ENCODE results near the gene ITPK1. TPM values are rescaled to one million over a fixed set of nuclear protein-coding genes. Genes with fewer than 3 reads are reported as not detected.
A peak's percentile ranks its signal among the peaks of the same experiment; 100 is the strongest.
"Not testable (repeated sequence)": the region's sequence is repeated elsewhere in the genome, so short reads cannot be mapped to it uniquely, and the experiment has no call there.

Gene ITPK1
- total RNA-seq, 1 donor from 2014 or later: 66.9 TPM

DNA sequence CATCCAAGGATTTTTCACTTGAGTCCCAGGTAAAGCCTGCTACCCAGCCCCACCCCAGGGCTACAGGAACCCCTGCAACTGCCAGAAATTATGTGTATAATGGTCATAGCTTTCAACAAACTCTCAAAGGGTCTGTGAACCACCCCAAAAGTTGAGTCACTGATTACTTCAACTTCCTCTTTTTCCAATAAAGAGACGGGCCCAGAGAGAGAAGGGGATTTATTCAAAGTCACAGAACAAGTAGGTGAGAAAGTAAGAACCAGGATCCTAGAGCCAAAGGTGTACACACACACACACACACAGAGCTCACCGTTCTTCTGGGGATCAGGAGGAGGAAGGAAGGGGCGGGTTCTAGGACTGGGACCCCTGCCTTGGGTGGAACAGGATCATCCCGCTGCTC, 4.8 kb upstream of the ITPK1 start:
- no peak for DNase-seq (ENCODE audit: low spot score)
- intact Hi-C loops (cut with micrococcal nuclease): no loop called here
- peaks cover 4% of the 10 kb centered on the region for H3K4me1 Mint-ChIP-seq (ENCODE audit: low read depth)
- H3K27ac Mint-ChIP-seq: no peak overlapping the region
- H3K27me3 Mint-ChIP-seq (ENCODE audit: low read depth): no peaks in the 10 kb centered on the region
- no peak overlapping the region for H3K4me3 Mint-ChIP-seq (ENCODE audit: low read depth)
- H3K9me3 Mint-ChIP-seq: no peaks in the 10 kb centered on the region
- no peaks in the 10 kb centered on the region for H3K36me3 Mint-ChIP-seq (ENCODE audit: low read depth)

DNA sequence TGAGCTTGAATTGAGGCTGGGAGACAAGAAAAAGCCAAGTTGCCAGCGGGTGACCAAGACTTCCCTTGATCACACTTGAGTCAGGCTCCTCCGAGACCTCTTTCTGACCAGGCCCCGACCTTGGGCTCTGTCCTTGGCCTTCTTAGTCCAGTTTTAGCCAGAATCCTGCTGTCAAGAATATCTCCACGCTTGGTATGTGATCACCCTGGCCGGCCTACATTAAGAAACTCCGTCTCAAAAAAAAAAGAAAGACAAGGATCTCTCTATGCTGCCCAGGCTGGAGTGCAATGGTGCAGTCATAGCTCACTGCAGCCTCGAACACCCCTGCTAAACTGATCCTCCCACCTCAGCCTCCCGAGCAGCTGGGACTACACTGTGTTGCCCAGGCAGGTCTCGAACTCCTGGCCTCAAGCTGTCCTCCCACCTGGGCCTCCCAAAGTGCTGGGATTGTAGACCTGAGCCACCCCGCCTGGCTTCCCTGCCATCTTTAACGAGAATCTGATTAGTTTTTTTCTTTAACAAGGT, 1.0 kb upstream of the ITPK1 start:
- Mint-ChIP-seq H3K27me3 (ENCODE audit: low read depth) (no peaks in the 10 kb centered on the region), H3K9me3 (no peaks in the 10 kb centered on the region), H3K27ac (peak overlapping the region; percentile 84), H3K4me3 (ENCODE audit: low read depth) (peak overlapping the region; percentile 80), H3K4me1 (ENCODE audit: low read depth) (peaks cover 23% of the 10 kb centered on the region), H3K36me3 (ENCODE audit: low read depth) (no peaks in the 10 kb centered on the region)
- DNase-seq (ENCODE audit: low spot score): no peak
- intact Hi-C loops (cut with micrococcal nuclease): loop anchor here (10.0 kb wide), 2 partner anchors 218 to 858 kb away; partner anchors contain the start of genes ASB2 and BTBD7

DNA sequence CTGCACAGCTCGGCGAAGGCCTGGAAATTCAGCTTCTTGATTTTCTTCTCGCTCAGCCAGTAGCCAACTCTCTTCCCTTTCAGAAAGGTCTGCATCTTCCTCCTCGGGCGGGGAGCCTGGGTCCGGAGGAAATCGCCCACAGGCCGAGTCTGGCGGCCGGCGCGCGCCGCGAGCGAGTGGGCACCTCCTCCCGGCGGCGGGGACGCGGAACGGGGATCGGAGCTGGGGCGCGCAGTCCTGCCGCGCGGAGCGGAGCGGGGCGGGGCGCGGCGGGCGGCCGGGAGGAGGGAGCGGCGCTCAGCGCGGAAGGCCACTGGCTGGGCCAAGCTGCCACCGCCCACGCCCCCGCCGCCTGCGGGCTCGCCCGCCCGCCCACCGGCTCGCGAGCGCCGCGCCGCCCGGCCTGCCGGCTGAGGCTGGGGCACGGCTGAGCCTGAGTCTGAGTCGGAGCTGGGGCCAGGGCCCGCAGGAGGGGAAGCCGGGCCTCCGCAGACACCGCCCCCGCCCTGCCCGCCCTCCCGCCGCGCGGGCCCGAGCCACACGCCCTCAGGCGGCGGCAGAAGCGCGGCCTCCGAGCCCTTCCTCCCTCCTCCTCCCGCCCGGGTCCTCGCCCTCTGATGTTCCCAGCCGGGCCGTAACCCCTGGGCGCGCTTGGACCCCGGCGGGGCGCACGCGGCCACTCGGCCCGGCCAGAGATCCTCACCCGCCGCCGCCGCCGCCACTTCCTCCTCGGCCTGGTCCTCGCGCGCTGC, 480 bp downstream of the ITPK1 start:
- Mint-ChIP-seq H3K4me3 (ENCODE audit: low read depth) (peak overlapping the region; percentile 89), H3K4me1 (ENCODE audit: low read depth) (peaks cover 23% of the 10 kb centered on the region), H3K27me3 (ENCODE audit: low read depth) (no peaks in the 10 kb centered on the region), H3K27ac (peak overlapping the region; percentile 72), H3K36me3 (ENCODE audit: low read depth) (no peaks in the 10 kb centered on the region), H3K9me3 (no peaks in the 10 kb centered on the region)
- DNase-seq (ENCODE audit: low spot score): peak; percentile 87
- intact Hi-C loops (cut with micrococcal nuclease): loop anchor here (2.0 to 10.0 kb wide), 3 partner anchors 70 to 860 kb away; partner anchors contain the start of genes ASB2, BTBD7, LYSET and MOAP1

DNA sequence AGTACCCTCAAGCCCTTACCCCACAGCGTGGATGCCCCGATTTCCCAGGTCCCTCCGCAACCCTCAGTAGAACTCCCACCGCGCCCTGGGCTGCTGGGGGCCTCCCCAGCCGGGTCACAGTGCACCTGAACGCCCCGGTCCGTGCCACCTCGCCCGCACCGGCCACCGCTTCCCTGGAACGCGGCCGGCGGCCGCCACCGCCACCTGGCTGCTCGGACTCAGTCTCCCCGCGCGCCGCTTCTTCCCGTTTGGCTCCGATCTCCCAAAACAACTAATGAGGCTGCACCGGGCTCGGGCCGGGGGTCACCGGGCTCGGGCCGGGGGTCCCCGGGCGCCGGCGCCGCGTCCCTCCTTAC, 1.0 kb downstream of the ITPK1 start:
- peak; percentile 14 for DNase-seq (ENCODE audit: low spot score)
- H3K27ac Mint-ChIP-seq: no peak overlapping the region
- H3K27me3 Mint-ChIP-seq (ENCODE audit: low read depth): no peaks in the 10 kb centered on the region
- intact Hi-C loops (cut with micrococcal nuclease): loop anchor here (2.0 to 10.0 kb wide), 3 partner anchors 70 to 860 kb away; partner anchors contain the start of genes ASB2, BTBD7, LYSET and MOAP1
- no peaks in the 10 kb centered on the region for H3K9me3 Mint-ChIP-seq
- H3K4me3 Mint-ChIP-seq (ENCODE audit: low read depth): peak overlapping the region; percentile 89
- peaks cover 29% of the 10 kb centered on the region for H3K4me1 Mint-ChIP-seq (ENCODE audit: low read depth)
- H3K36me3 Mint-ChIP-seq (ENCODE audit: low read depth): no peaks in the 10 kb centered on the region

DNA sequence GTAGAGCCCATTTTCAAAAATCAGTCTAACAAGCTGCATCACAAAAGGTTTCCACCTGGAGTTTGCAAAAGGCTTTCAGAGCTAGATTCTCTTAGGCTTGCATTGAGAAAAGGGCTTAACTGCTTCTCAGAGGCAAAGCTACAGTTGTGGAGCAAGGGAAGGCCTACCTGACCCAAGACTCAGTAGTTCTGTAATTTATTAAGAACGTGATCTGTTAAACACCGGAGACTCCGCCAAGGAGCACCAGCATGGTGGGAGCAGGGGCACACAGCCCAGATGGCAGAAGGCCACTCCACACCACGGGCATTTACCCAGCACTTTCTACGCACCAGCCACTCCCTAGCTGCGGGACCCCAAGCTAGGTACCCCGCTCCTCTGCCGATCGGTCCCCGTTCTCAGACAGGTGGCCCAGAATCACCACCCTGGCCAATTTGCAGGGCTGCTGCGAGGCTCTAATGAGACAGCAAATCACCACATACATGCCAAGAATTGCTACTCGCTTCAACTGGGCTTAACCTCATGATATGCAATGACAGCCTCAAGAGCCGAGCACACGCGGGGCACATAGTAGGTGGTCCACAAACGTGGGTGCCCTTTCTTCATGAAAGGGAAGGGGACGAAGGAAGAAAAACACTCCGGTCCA, 1.5 kb downstream of the ITPK1 start:
- H3K4me1 Mint-ChIP-seq (ENCODE audit: low read depth): peaks cover 31% of the 10 kb centered on the region
- intact Hi-C loops (cut with micrococcal nuclease): loop anchor here (2.0 to 10.0 kb wide), 3 partner anchors 71 to 861 kb away; partner anchors contain the start of genes ASB2, BTBD7, LYSET and MOAP1
- no peaks in the 10 kb centered on the region for H3K36me3 Mint-ChIP-seq (ENCODE audit: low read depth)
- H3K4me3 Mint-ChIP-seq (ENCODE audit: low read depth): peak overlapping the region; percentile 89
- no peaks in the 10 kb centered on the region for H3K27me3 Mint-ChIP-seq (ENCODE audit: low read depth)
- peak overlapping the region; percentile 35 for H3K27ac Mint-ChIP-seq
- DNase-seq (ENCODE audit: low spot score): no peak
- no peaks in the 10 kb centered on the region for H3K9me3 Mint-ChIP-seq

DNA sequence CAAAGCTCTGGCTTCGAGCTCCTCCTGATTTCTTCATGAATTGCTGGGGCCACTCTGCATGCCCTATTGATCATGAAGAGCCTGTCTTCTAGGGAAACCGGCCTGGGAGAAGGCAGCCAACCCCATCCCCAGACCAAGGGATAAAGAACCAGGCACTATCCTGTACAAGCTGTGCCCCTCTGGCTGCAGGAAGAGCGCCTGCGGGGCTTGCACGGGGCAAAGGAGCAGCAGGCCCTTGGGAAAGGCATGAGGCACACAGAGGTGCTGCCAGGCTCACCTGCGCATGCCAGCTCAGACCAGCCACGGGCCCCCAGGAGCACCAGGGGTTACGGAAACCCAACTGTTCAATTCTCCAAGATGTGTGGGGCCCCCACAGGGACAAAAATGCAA, 2.1 kb downstream of the ITPK1 start:
- Mint-ChIP-seq H3K27me3 (ENCODE audit: low read depth) (no peaks in the 10 kb centered on the region), H3K4me3 (ENCODE audit: low read depth) (peak overlapping the region; percentile 89), H3K4me1 (ENCODE audit: low read depth) (peaks cover 31% of the 10 kb centered on the region), H3K9me3 (no peaks in the 10 kb centered on the region), H3K36me3 (ENCODE audit: low read depth) (no peaks in the 10 kb centered on the region), H3K27ac (peak overlapping the region; percentile 88)
- no peak for DNase-seq (ENCODE audit: low spot score)
- intact Hi-C loops (cut with micrococcal nuclease): loop anchor here (1.0 to 10.0 kb wide), 6 partner anchors 10 to 861 kb away; partner anchors contain the start of genes ASB2, BTBD7, LYSET and MOAP1

DNA sequence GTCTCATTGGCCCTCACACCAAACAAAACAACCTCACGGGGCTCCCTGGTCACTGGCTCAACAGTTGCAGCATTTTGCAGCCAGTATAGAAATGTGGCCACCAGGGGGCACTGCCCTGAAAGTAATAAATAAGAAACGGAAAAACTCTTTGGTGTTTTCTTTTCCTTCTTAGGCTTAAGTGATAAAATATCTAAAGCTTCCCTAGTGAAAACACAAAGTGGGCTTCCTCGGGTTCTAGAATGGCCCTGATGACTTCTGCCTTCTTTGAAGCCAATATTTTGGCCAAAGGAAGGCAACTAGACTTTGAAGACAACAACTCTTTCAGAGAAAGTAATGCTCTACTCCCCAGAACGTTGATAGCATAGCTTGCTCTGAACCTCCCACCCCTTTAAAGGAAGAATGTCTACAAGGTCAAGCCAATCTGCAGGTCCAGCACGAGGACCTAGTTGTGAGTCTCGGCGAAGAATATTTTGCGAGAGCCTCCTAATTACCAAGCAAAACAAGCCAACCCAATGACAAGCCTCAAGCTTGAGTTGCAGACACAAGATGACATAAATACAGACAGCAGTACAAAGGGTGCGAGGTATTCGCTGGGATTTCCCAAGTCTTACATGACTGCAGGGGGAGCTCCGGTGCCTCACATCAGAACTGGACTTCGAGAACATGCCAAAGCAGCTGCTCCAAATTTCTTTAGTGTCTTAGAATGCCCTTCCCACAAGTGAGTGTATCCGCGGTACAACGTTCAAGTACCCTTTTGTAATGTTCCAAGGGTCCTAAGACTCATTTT, 2.6 kb downstream of the ITPK1 start:
- peak overlapping the region; percentile 89 for H3K4me3 Mint-ChIP-seq (ENCODE audit: low read depth)
- no peaks in the 10 kb centered on the region for H3K27me3 Mint-ChIP-seq (ENCODE audit: low read depth)
- H3K9me3 Mint-ChIP-seq: no peaks in the 10 kb centered on the region
- intact Hi-C loops (cut with micrococcal nuclease): loop anchor here (1.0 to 10.0 kb wide), 5 partner anchors 10 to 862 kb away; partner anchors contain the start of genes ASB2 and BTBD7
- H3K36me3 Mint-ChIP-seq (ENCODE audit: low read depth): no peaks in the 10 kb centered on the region
- peak; percentile 66 for DNase-seq (ENCODE audit: low spot score)
- peaks cover 31% of the 10 kb centered on the region for H3K4me1 Mint-ChIP-seq (ENCODE audit: low read depth)
- peak overlapping the region; percentile 88 for H3K27ac Mint-ChIP-seq

DNA sequence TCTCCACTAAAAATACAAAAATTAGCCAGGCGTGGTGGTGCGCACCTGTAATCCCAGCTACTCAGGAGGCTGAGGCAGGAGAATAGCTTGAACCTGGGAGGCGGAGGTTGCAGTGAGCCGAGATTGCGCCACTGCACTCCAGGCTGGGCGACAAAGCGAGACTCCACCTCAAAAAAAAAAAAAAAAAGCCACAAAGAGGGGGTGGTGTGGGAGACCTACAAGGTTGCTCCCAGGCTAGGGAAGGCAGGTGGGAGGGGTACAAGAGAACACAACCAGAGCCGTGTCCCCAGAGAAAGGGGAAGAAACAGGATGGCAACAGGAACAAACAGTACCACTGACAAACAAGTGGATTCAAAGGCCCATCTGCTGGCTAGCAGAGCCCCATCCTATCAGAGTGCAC, 4.2 kb downstream of the ITPK1 start:
- H3K9me3 Mint-ChIP-seq; H3K27ac Mint-ChIP-seq; H3K36me3 Mint-ChIP-seq (ENCODE audit: low read depth); DNase-seq (ENCODE audit: low spot score); H3K27me3 Mint-ChIP-seq (ENCODE audit: low read depth); H3K4me3 Mint-ChIP-seq (ENCODE audit: low read depth): not testable (repeated sequence)
- intact Hi-C loops (cut with micrococcal nuclease): loop anchor here (10.0 kb wide), 2 partner anchors 223 to 863 kb away; partner anchors contain the start of genes ASB2 and BTBD7
- H3K4me1 Mint-ChIP-seq (ENCODE audit: low read depth): peaks cover 32% of the 10 kb centered on the region

DNA sequence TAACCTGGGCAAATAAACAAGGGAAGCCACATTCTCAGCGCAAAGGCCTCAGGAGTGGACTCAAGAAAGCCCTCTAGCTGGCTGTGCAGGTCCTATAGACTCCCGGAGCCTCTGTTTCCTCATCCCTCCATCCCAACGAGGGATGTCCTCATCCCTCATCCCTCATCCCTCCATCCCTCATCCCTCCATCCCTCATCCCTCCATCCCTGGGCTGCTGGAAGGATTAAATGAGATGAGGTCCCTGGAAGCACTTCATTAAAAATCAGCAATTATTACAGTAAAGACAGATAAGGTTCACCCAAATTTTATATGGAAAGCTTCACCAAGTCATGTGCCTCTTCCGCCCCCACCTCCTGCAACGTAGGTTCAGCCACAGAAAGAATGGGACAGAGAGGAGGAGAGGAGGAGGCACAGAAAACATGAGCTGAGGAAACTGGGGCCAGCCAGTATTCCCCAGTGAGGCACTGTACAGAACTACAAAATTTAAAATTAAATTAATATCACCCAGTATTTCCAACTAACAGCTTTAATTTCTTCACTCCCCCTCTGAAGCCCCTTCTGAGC, 4.8 kb downstream of the ITPK1 start:
- H3K4me3 Mint-ChIP-seq (ENCODE audit: low read depth): no peak overlapping the region
- no peaks in the 10 kb centered on the region for H3K9me3 Mint-ChIP-seq
- no peak overlapping the region for H3K27ac Mint-ChIP-seq
- DNase-seq (ENCODE audit: low spot score): no peak
- H3K27me3 Mint-ChIP-seq (ENCODE audit: low read depth): no peaks in the 10 kb centered on the region
- H3K4me1 Mint-ChIP-seq (ENCODE audit: low read depth): peaks cover 31% of the 10 kb centered on the region
- peaks cover 3% of the 10 kb centered on the region for H3K36me3 Mint-ChIP-seq (ENCODE audit: low read depth)
- intact Hi-C loops (cut with micrococcal nuclease): loop anchor here (10.0 kb wide), 2 partner anchors 224 to 864 kb away; partner anchors contain the start of genes ASB2 and BTBD7

DNA sequence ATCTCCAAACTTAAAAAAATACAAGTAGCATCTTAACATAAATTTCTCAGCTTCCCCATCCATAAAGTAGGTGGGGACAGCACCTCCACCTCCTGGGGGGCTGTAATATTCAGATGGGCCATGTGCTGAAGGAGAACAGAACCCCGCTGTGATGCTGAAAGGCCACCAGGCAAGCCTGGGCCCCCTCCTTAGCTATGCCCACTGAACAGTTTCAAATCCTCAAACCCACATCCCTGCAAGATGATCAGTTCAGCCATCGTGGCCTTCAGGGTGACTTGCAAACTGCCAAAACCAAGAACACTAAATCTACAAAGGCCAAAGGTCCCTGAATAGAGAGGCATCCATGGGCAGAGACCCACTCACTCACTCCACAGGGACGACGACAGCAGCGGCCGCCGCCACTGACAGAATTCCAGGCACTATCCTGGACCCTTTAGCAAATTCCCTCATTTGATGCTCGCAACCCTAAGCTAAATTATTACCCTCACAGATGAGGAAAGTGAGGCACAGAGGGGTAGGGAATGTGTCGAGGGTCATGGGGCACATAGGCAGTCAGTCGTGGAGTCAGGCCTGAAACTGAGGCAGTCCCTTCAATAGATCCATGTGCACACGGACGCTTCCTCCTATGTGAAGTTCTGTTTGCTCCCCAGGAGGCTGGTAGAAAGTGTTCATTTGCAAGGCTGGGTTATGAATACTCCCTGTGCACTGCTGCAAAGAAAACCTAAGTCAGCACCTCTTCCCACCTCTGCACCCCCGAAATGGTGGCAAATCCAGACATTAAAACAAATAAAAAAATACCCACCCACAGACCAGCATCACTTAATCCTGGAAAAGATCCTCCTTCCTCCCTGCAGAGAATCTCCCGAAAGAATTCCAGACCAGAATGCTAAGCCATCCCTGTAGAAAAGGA, 5.9 kb downstream of the ITPK1 start:
- intact Hi-C loops (cut with micrococcal nuclease): loop anchor here (10.0 kb wide), 2 partner anchors 225 to 865 kb away; partner anchors contain the start of genes ASB2 and BTBD7
- no peaks in the 10 kb centered on the region for H3K27me3 Mint-ChIP-seq (ENCODE audit: low read depth)
- peaks cover 35% of the 10 kb centered on the region for H3K4me1 Mint-ChIP-seq (ENCODE audit: low read depth)
- no peak overlapping the region for H3K4me3 Mint-ChIP-seq (ENCODE audit: low read depth)
- H3K9me3 Mint-ChIP-seq: no peaks in the 10 kb centered on the region
- no peak overlapping the region for H3K27ac Mint-ChIP-seq
- peaks cover 3% of the 10 kb centered on the region for H3K36me3 Mint-ChIP-seq (ENCODE audit: low read depth)
- no peak for DNase-seq (ENCODE audit: low spot score)

DNA sequence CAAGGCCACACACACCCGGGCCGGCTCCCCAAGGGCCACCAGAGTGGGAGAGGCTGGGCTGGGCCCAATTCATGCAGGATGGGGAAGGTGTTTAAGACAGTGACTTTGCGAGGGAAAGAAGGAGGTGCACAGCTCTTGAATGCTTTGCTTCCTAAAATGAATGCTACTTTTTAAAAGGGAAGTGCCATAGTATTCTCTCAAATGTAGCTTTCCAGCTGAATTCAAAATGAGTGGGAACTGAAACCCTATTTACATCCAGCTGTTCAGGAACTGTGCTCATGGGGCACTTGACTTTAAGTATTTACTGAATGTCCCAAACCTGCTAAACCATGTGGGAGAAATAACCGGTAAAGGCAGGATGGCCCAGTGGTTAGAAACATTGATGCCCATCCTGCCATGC, 7.6 kb downstream of the ITPK1 start:
- intact Hi-C loops (cut with micrococcal nuclease): no loop called here
- Mint-ChIP-seq H3K4me1 (ENCODE audit: low read depth) (peaks cover 38% of the 10 kb centered on the region), H3K9me3 (no peaks in the 10 kb centered on the region)

More for the DNA sequence above, 7.6 kb downstream of the ITPK1 start:
- Mint-ChIP-seq H3K36me3 (ENCODE audit: low read depth) (peaks cover 3% of the 10 kb centered on the region), H3K4me3 (ENCODE audit: low read depth) (no peak overlapping the region), H3K27me3 (ENCODE audit: low read depth) (no peaks in the 10 kb centered on the region), H3K27ac (no peak overlapping the region)
- DNase-seq (ENCODE audit: low spot score): no peak

All from activated T-helper 2 cell treated with anti-CD3 and anti-CD28 coated beads, Interferon-gamma antibody, Interleukin-2, Interleukin-4, amounts not matched to agents 10 μg/mL and 5 μg/mL and 100 μg/mL, durations not matched to agents 14 hours and 24 hours and 36 hours (primary cell).